Neural cell (in vitro differentiated cells): ENCODE measurements around the gene CD180.

ENCODE experiments used
- CTCF ChIP-seq: fragments of 450-650 bp; IDR thresholded peaks from 2 replicates; pipeline ENCODE4 v1.5.1; 2014; ENCODE audit warnings: antibody characterized with exemption, mild to moderate bottlenecking, moderate library complexity; ENCODE audit not compliant: poor library complexity, severe bottlenecking
- EP300 ChIP-seq: fragments of 450-650 bp; conservative IDR thresholded peaks from 2 replicates; pipeline ENCODE4 v1.6.1; 2014; ENCODE audit warnings: antibody characterized with exemption, mild to moderate bottlenecking, moderate library complexity; ENCODE audit not compliant: poor library complexity, severe bottlenecking
- EZH2 ChIP-seq: fragments of 200-600, 300-800 bp; shearing (Covaris generic), sonication (generic); IDR thresholded peaks from 2 replicates; pipeline ENCODE4 v1.6.1; 2014; ENCODE audit warnings: antibody characterized with exemption, low read length, borderline replicate concordance, mild to moderate bottlenecking; ENCODE audit not compliant: insufficient read depth, poor library complexity, severe bottlenecking
- POLR2AphosphoS5 ChIP-seq: IDR thresholded peaks from 2 replicates; pipeline ENCODE4 v1.6.1; 2012
- SMC3 ChIP-seq: fragments of 450-650 bp; conservative IDR thresholded peaks from 2 replicates; pipeline ENCODE4 v1.6.1; 2014; ENCODE audit warnings: antibody characterized with exemption, mild to moderate bottlenecking, moderate library complexity; ENCODE audit not compliant: poor library complexity
- TAF1 ChIP-seq: IDR thresholded peaks from 2 replicates; pipeline ENCODE4 v1.6.1; 2012; ENCODE audit warnings: low read depth

- no peak for TF ChIP-seq POLR2AphosphoS5
- TF ChIP-seq TAF1, result no peak
- TF ChIP-seq EZH2, result no peak
- TF ChIP-seq CTCF, result no peak
- no peak for TF ChIP-seq EP300
- no peak for TF ChIP-seq SMC3
These were observed 20.0 kb upstream of the CD180 start for GRCh38 chr5:67216564-67216963.
